A673 (cell line): ENCODE measurements around the gene COQ8A. TPM values are rescaled to one million over a fixed set of nuclear protein-coding genes. Genes with fewer than 3 reads are reported as not detected.

Experiments used
- BruUV-seq: library from RNA; stranded (reverse); fragments of 400-500 nt; replicated peaks from 2 replicates; lab custom pipeline; 2021; lab: Mats Ljungman, UMichigan
- CTCF ChIA-PET: fragments of 300-600 bp; sonication (Branson Sonifier 250); formaldehyde crosslinking; loops from one replicate; lab custom pipeline; 2022; ENCODE audit warnings: antibody characterized with exemption; lab: Charles Lee
- POLR2A ChIA-PET: fragments of 300-600 bp; sonication (Branson Sonifier 250); formaldehyde crosslinking; loops from one replicate; lab custom pipeline; 2022; ENCODE audit warnings: antibody characterized with exemption; ENCODE audit not compliant: low non-redundant PET; lab: Charles Lee
- DNase-seq: peaks from one replicate; pipeline ENCODE4 v3.0.0-alpha.2; 2015; ENCODE audit warnings: low spot score
- H3K27ac ChIP-seq: fragments of 200-600 bp; sonication (generic); 2 replicates; pipeline ENCODE4 v1.5.1; 2016; ENCODE audit warnings: mixed run types, low read depth, mild to moderate bottlenecking, mixed read lengths, antibody characterized with exemption, low read length; ENCODE audit not compliant: poor library complexity, severe bottlenecking
- H3K27me3 ChIP-seq: fragments of 200-600 bp; sonication (generic); replicated peaks from 2 replicates; pipeline ENCODE4 v1.6.1; 2017; ENCODE audit warnings: mixed run types, low read depth, mild to moderate bottlenecking, mixed read lengths, antibody characterized with exemption, low read length; ENCODE audit not compliant: insufficient read depth, poor library complexity
- H3K36me3 ChIP-seq: fragments of 200-600 bp; sonication (generic); 2 replicates; pipeline ENCODE4 v1.6.1; 2016; ENCODE audit warnings: mixed run types, mild to moderate bottlenecking, mixed read lengths, antibody characterized with exemption, low read length; ENCODE audit not compliant: insufficient read depth, poor library complexity, severe bottlenecking
- H3K4me1 ChIP-seq: fragments of 200-600 bp; sonication (generic); 2 replicates; pipeline ENCODE4 v1.6.1; 2017; ENCODE audit warnings: mixed run types, mild to moderate bottlenecking, mixed read lengths, antibody characterized with exemption, low read length; ENCODE audit not compliant: insufficient read depth, poor library complexity, severe bottlenecking
- H3K4me3 ChIP-seq: fragments of 200-600 bp; sonication (generic); 2 replicates; pipeline ENCODE4 v1.5.1; 2016; ENCODE audit warnings: low read depth, mixed run types, mild to moderate bottlenecking, mixed read lengths, low read length; ENCODE audit not compliant: poor library complexity, severe bottlenecking
- H3K9me3 ChIP-seq: fragments of 200-600 bp; sonication (generic); 2 replicates; pipeline ENCODE4 v1.6.1; 2016; ENCODE audit warnings: mixed run types, low read depth, mild to moderate bottlenecking, mixed read lengths, antibody characterized with exemption, low read length; ENCODE audit not compliant: poor library complexity, severe bottlenecking
- CTCF ChIP-seq: fragments of 300-800, 200-600 bp; sonication (generic); conservative IDR thresholded peaks from 2 replicates; pipeline ENCODE4 v1.5.1; 2017; ENCODE audit warnings: low read depth, mild to moderate bottlenecking, antibody characterized with exemption, low read length, moderate library complexity, mixed read lengths
- EZH2 ChIP-seq: fragments of 200-600 bp; sonication (generic); IDR thresholded peaks from 2 replicates; pipeline ENCODE4 v1.6.1; 2017; ENCODE audit warnings: borderline replicate concordance, low read depth, mild to moderate bottlenecking, mixed read lengths, antibody characterized with exemption, low read length; ENCODE audit not compliant: poor library complexity, severe bottlenecking
- intact Hi-C: fragments of 100-400 bp; cut with micrococcal nuclease; formaldehyde crosslinking; loops from one replicate; pipeline ENCODE4 v1.10.0; 2022; ENCODE audit not compliant: unreplicated experiment
- total RNA-seq: library from RNA; stranded (reverse); gene quantifications from 2 replicates; pipeline ENCODE4 v1.2.3, GENCODE V29; 2021

Gene COQ8A
- total RNA-seq, 1 experiment from 2014 or later: 7.7 TPM

GRCh38 chr1:226986496-226987178, 46.5 kb downstream of the COQ8A start:
- intact Hi-C loops: no loop called here
- POLR2A ChIA-PET: no interaction called here
- Histone ChIP-seq H3K27ac (no peak overlapping the region), H3K9me3 (no peaks in the 10 kb centered on the region), H3K36me3 (no peaks in the 10 kb centered on the region), H3K27me3 (no peaks in the 10 kb centered on the region), H3K4me3 (no peak overlapping the region), H3K4me1 (no peaks in the 10 kb centered on the region)
- CTCF ChIA-PET: no interaction called here
- BruUV-seq: no TSS peak
- TF ChIP-seq CTCF (no peak), EZH2 (no peak)
- DNase-seq: no peak

DNA sequence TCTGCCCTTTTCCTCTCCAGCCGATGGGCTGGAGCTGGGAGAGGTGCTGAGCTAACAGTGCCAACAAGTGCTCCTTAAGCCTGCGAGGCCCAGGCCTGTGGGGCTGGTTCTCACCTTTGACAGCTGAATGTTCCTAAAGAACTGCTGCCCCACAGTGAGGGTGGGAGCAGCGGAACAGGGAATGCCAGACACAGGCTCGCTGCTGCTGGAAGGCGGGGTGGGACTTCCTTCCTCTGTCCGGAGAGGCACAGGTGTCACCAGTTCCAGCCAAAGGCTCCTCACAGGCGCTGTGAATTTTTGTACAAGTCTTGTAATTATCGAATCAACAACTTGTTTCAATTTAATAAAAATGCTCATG, 47.1 kb downstream of the COQ8A start:
- ChIA-PET CTCF (no interaction called here), POLR2A (no interaction called here)
- Histone ChIP-seq H3K9me3 (no peaks in the 10 kb centered on the region), H3K27ac (no peak overlapping the region), H3K36me3 (no peaks in the 10 kb centered on the region), H3K27me3 (no peaks in the 10 kb centered on the region), H3K4me3 (no peak overlapping the region), H3K4me1 (no peaks in the 10 kb centered on the region)
- TF ChIP-seq EZH2 (no peak), CTCF (no peak)
- intact Hi-C loops: no loop called here
- no TSS peak for BruUV-seq
- DNase-seq: no peak

GRCh38 chr1:226987623-226988333, 47.7 kb downstream of the COQ8A start:
- no peaks in the 10 kb centered on the region for H3K9me3 ChIP-seq
- no peaks in the 10 kb centered on the region for H3K27me3 ChIP-seq
- intact Hi-C loops: no loop called here
- TF ChIP-seq CTCF: no peak
- no peak for TF ChIP-seq EZH2
- POLR2A ChIA-PET: no interaction called here
- no TSS peak for BruUV-seq
- no peak overlapping the region for H3K4me3 ChIP-seq
- H3K4me1 ChIP-seq: no peaks in the 10 kb centered on the region
- H3K36me3 ChIP-seq: no peaks in the 10 kb centered on the region
- CTCF ChIA-PET: no interaction called here
- no peak overlapping the region for H3K27ac ChIP-seq
- no peak for DNase-seq
